HepG2 (cell line): ENCODE data around the gene OSBPL9. TPM values are rescaled to one million over a fixed set of nuclear protein-coding genes. Genes with fewer than 3 reads are reported as not detected.
A peak's percentile ranks its signal among the peaks of the same experiment; 100 is the strongest.

Source experiments
- ATAC-seq: fragments of 200-7000 bp; cut with Tn5 transposase; 3 replicates; pipeline ENCODE4 v1.9.1; 2020; ENCODE audit warnings: mild to moderate bottlenecking, moderate library complexity
- BruUV-seq: library from RNA; stranded (reverse); fragments of 400-500 nt; replicated peaks from 2 replicates; lab custom pipeline; 2021; lab: Mats Ljungman, UMichigan
- CTCF ChIA-PET: fragments of 300-600 bp; formaldehyde crosslinking; extraction: SDS; loops from one replicate; lab custom pipeline; 2021; ENCODE audit warnings: low total read pairs, inconsistent platforms, low intra/inter-chr PET ratio; lab: Yijun Ruan, JAX
- POLR2A ChIA-PET: fragments of 350-600 bp; sonication (Branson Sonifier 250); formaldehyde crosslinking; loops from one replicate; lab custom pipeline; 2020; ENCODE audit warnings: antibody characterized with exemption, inconsistent platforms; lab: Yijun Ruan, JAX
- DNase-seq: peaks from one replicate; pipeline ENCODE4 v3.0.0-alpha.2; 2015; ENCODE audit warnings: low spot score
- FAIRE-seq: peaks from 3 replicates; lab custom pipeline; 2011; peaks lifted over from hg19 to GRCh38; lab: Jason Lieb, UNC
- H2AFZ ChIP-seq: one replicate; pipeline ENCODE4 v1.6.1; 2011; ENCODE audit warnings: low read length, inconsistent platforms
- H3K27ac ChIP-seq: fragments of 300-600 bp; 3 replicates; pipeline ENCODE4 v1.8.0; 2011; ENCODE audit warnings: mixed run types, mild to moderate bottlenecking, mixed read lengths, low read length, inconsistent platforms; ENCODE audit not compliant: insufficient read depth; ENCODE audit errors: extremely low read length
- H3K27me3 ChIP-seq, 2 experiments: fragments of 200-600 bp in 1 of 2; 2 replicates in 1 of 2; 3 replicates in 1 of 2; pipeline versions ENCODE4 v1.6.0 to v1.8.0; 2011; ENCODE audit warnings: low read length in 2 of 2, mild to moderate bottlenecking in 2 of 2, moderate library complexity in 2 of 2, inconsistent platforms in 1 of 2; ENCODE audit not compliant: insufficient read depth in 2 of 2, control insufficient read depth in 1 of 2
- H3K36me3 ChIP-seq, 2 experiments: fragments of 200-600 bp in 1 of 2; replicated peaks in 1 of 2; 2 replicates in 1 of 2; 3 replicates in 1 of 2; pipeline versions ENCODE4 v1.5.1 to v1.8.0; 2011; ENCODE audit warnings: low read length in 2 of 2, inconsistent platforms in 1 of 2; ENCODE audit not compliant: insufficient read depth in 2 of 2, control insufficient read depth in 1 of 2
- H3K4me1 ChIP-seq: 2 replicates; pipeline ENCODE4 v1.5.1; 2012; ENCODE audit warnings: low read length, inconsistent platforms; ENCODE audit not compliant: insufficient read depth
- H3K4me2 ChIP-seq: 2 replicates; pipeline ENCODE4 v1.6.0; 2011; ENCODE audit warnings: low read depth, low read length, inconsistent platforms
- H3K4me3 ChIP-seq, 3 experiments: fragments of 200-600 bp in 1 of 3; sonication (generic), shearing (Covaris generic) in 1 of 3; replicated peaks in 1 of 3; 2 replicates each; pipeline ENCODE4 v1.5.1; 2011 to 2016; ENCODE audit warnings: low read length in 3 of 3, inconsistent platforms in 2 of 3, low read depth in 2 of 3, mild to moderate bottlenecking in 2 of 3, control low read depth in 1 of 3, mixed read lengths in 1 of 3; ENCODE audit not compliant: insufficient read depth in 1 of 3
- H3K79me2 ChIP-seq: one replicate; pipeline ENCODE4 v1.6.1; 2011; ENCODE audit warnings: low read length, inconsistent platforms; ENCODE audit not compliant: insufficient read depth
- H3K9ac ChIP-seq: 2 replicates; pipeline ENCODE4 v1.6.0; 2011; ENCODE audit warnings: mild to moderate bottlenecking, low read depth, low read length, inconsistent platforms; ENCODE audit not compliant: insufficient read depth
- H3K9me3 ChIP-seq: 2 replicates; pipeline ENCODE4 v1.5.1; 2012; ENCODE audit warnings: mild to moderate bottlenecking, low read length
- H4K20me1 ChIP-seq: 2 replicates; pipeline ENCODE4 v1.6.0; 2011; ENCODE audit warnings: inconsistent platforms, mild to moderate bottlenecking, low read length, moderate library complexity; ENCODE audit not compliant: insufficient read depth
- ARHGAP35 ChIP-seq: sonication (generic); formaldehyde crosslinking; IDR thresholded peaks from 2 replicates; pipeline ENCODE4 v1.9.0; 2022; ENCODE audit warnings: mild to moderate bottlenecking, inconsistent platforms, moderate library complexity, missing genetic modification reagents, borderline replicate concordance
- ETV6 ChIP-seq: sonication (generic); formaldehyde crosslinking; conservative IDR thresholded peaks from 2 replicates; pipeline ENCODE4 v1.4.0; 2020; ENCODE audit warnings: missing genetic modification reagents
- HDAC6 ChIP-seq: fragments of 200-600 bp; sonication (generic); IDR thresholded peaks from 2 replicates; pipeline ENCODE4 v1.7.0; 2017; ENCODE audit warnings: mild to moderate bottlenecking, antibody characterized with exemption, low read length, low read depth
- HNF4A ChIP-seq: sonication (generic); formaldehyde crosslinking; IDR thresholded peaks from 2 replicates; pipeline ENCODE4 v1.4.0; 2020; ENCODE audit warnings: missing genetic modification reagents
- HNRNPK ChIP-seq: fragments of 200-400 bp; formaldehyde crosslinking; IDR thresholded peaks from 2 replicates; pipeline ENCODE4 v1.6.1; 2018; ENCODE audit warnings: low read length, low read depth, moderate library complexity, mild to moderate bottlenecking; ENCODE audit not compliant: poor library complexity, severe bottlenecking
- ISX ChIP-seq: sonication (generic); formaldehyde crosslinking; conservative IDR thresholded peaks from 2 replicates; pipeline ENCODE4 v1.5.0; 2020; ENCODE audit warnings: missing genetic modification reagents
- KAT2B ChIP-seq: fragments of 150-350 bp; IDR thresholded peaks from 2 replicates; pipeline ENCODE4 v1.6.1; 2014; ENCODE audit warnings: low read depth, low read length, borderline replicate concordance
- KAT7 ChIP-seq: IDR thresholded peaks from 2 replicates; pipeline ENCODE4 v1.6.1; 2018; ENCODE audit warnings: borderline replicate concordance, missing compliant biosample characterization
- KMT2B ChIP-seq: IDR thresholded peaks from 2 replicates; pipeline ENCODE4 v1.6.1; 2016; ENCODE audit warnings: missing genetic modification reagents, missing compliant biosample characterization
- PHF21A ChIP-seq: sonication (generic); formaldehyde crosslinking; IDR thresholded peaks from 2 replicates; pipeline ENCODE4 v1.5.0; 2020; ENCODE audit warnings: mild to moderate bottlenecking, missing genetic modification reagents
- RAD51 ChIP-seq: fragments of 450-650 bp; IDR thresholded peaks from 2 replicates; pipeline ENCODE4 v1.6.1; 2016; ENCODE audit warnings: borderline replicate concordance
- RFXANK ChIP-seq: IDR thresholded peaks from 2 replicates; pipeline ENCODE4 v1.6.1; 2016
- ZMAT5 ChIP-seq: sonication (generic); formaldehyde crosslinking; IDR thresholded peaks from 2 replicates; pipeline ENCODE4 v1.5.0; 2020; ENCODE audit warnings: mild to moderate bottlenecking, low read depth, missing genetic modification reagents, borderline replicate concordance
- ZMYM4 ChIP-seq: sonication (generic); formaldehyde crosslinking; IDR thresholded peaks from 2 replicates; pipeline ENCODE4 v1.8.1; 2023; ENCODE audit warnings: mild to moderate bottlenecking, missing genetic modification reagents
- ZNF558 ChIP-seq: sonication (generic); formaldehyde crosslinking; IDR thresholded peaks from 2 replicates; pipeline ENCODE4 v1.9.0; 2022; ENCODE audit warnings: mild to moderate bottlenecking, missing genetic modification reagents, borderline replicate concordance
- ZSCAN30 ChIP-seq: sonication (generic); formaldehyde crosslinking; IDR thresholded peaks from 2 replicates; pipeline ENCODE4 v1.5.0; 2020; ENCODE audit warnings: mild to moderate bottlenecking, missing genetic modification reagents
- WGBS: methylation state at CpG from one replicate; pipeline ENCODE4 v1.1.6; 2017; ENCODE audit warnings: low lambda C conversion rate; 5-methylcytosine and 5-hydroxymethylcytosine counted together
- in situ Hi-C: cut with HindIII; loops from 2 replicates; pipeline ENCODE4 v1.10.0; 2017; ENCODE audit warnings: low pct_unique_long_range_greater_than_20kb; ENCODE audit not compliant: extremely low pct_ligation_motif_present
- intact Hi-C: fragments of 100-400 bp; cut with micrococcal nuclease; formaldehyde crosslinking; loops from one replicate; pipeline ENCODE4 v1.10.0; 2022; ENCODE audit not compliant: unreplicated experiment
- polyA plus RNA-seq, 8 experiments: library from polyadenylated mRNA; depleted of rRNA in 3 of 8; stranded (reverse) in 7 of 8; unstranded in 1 of 8; fragments of >200 nt; fragmentation: Illumina TruSeq in 4 of 8; extraction: Trizol in 4 of 8; gene quantifications; 2 replicates each; pipeline versions ENCODE4 v1.2.1 to v1.2.3, GENCODE V29; 2011 to 2016; ENCODE audit warnings: low read depth in 4 of 8, missing spikeins in 1 of 8, mixed read lengths in 1 of 8; ENCODE audit not compliant: insufficient read depth in 1 of 8
- total RNA-seq, 5 experiments: library from RNA; depleted of rRNA; stranded (reverse); fragments of >200 nt; fragmentation: Illumina TruSeq; extraction: Trizol; gene quantifications; 2 replicates each; pipeline ENCODE4 v1.2.3, GENCODE V29; 2016; ENCODE audit warnings: low read depth in 1 of 5
- TF ChIP-seq, protein P1 (sequence below): sonication (generic); formaldehyde crosslinking; IDR thresholded peaks from 2 replicates; pipeline ENCODE4 v1.5.0; 2020; ENCODE audit warnings: mild to moderate bottlenecking, missing genetic modification reagents, borderline replicate concordance
- TF ChIP-seq, protein P2 (sequence below): sonication (generic); formaldehyde crosslinking; IDR thresholded peaks from 2 replicates; pipeline ENCODE4 v1.4.0; 2020; ENCODE audit warnings: missing genetic modification reagents, borderline replicate concordance

Gene OSBPL9
- total and polyA plus RNA-seq, 2 of the 13 experiments (the other 11 are each of a cell fraction or from before 2014, with no cell fraction given): 83.6 to 142 TPM

DNA sequence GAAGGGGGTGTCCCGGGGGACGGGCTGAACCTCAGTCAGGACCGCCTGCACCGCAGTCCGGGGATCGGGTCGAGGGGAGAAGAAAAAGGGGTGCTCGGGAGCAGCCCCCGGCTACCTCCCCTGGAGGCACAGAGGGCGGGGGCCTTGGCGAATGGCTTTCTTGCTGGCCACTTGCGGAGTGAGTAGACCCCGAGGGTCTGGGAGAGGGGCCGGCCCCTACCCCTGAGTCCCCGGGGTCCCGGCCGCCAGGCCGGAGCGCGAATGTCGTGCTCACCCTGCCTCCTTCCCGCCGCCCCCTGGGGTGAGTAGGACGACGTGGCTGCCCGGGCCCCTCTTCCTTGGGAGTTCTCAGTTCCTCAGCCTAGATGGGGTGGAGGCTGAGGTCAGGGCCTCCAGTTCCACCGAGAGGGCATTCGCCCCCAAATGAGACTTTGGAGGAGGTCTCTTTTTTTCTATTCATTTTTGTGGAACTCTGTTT is 113.0 kb downstream of the OSBPL9 start:
- TSS peak; percentile 72 for BruUV-seq
- intact Hi-C loops: loop anchor here (1.0 to 10.0 kb wide), 2 partner anchors 40 to 105 kb away; no protein-coding TSS in a partner anchor
- in situ Hi-C loops: loop anchor here (5.0 kb wide), 1 partner anchor 38 kb away; no protein-coding TSS in a partner anchor
- ChIA-PET CTCF (no interaction called here), POLR2A (interaction anchor here (0.6 to 2.4 kb wide), 13 partner anchors 9 to 350 kb away, joined by 3 to 24 read pairs (median 5); no protein-coding TSS in a partner anchor)
- 4% methylated on average over 2 of the region's 28 CpGs for WGBS
- peaks cover 50% of the 10 kb centered on the region for H3K79me2 ChIP-seq
- H3K27me3 ChIP-seq: no peaks in the 10 kb centered on the region; a peak in 1 of 5 replicates
- peaks cover 24% of the 10 kb centered on the region for H4K20me1 ChIP-seq
- peak overlapping the region; percentile 91 for H3K9ac ChIP-seq
- peak overlapping the region; percentile 70 to 89 (median 87) for H3K4me3 ChIP-seq
- ATAC-seq (no peak; the same call in 2 of the 3 replicates), FAIRE-seq (no peak), DNase-seq (no peak)
- H2AFZ ChIP-seq: no peak overlapping the region
- H3K36me3 ChIP-seq: no peaks in the 10 kb centered on the region
- H3K4me2 ChIP-seq: peak overlapping the region; percentile 81
- peak overlapping the region; percentile 88 for H3K27ac ChIP-seq
- H3K9me3 ChIP-seq: no peaks in the 10 kb centered on the region
- H3K4me1 ChIP-seq: peaks cover 58% of the 10 kb centered on the region
- TF ChIP-seq RFXANK (CRISPR knock-in tag): 0 out of 2 replicates have a peak, but pooled peaks have one; percentile 10
- no peak for TF ChIP-seq ARHGAP35 (CRISPR knock-in tag)
- TF ChIP-seq PHF21A (CRISPR knock-in tag): no peak
- TF ChIP-seq RAD51: no peak
- TF ChIP-seq ZSCAN30 (CRISPR knock-in tag): no peak
- TF ChIP-seq HDAC6: no peak
- no peak for TF ChIP-seq ETV6 (CRISPR knock-in tag)
- peak; percentile 55; the same call in 1 of the 2 replicates for TF ChIP-seq KMT2B (CRISPR knock-in tag)
- TF ChIP-seq KAT2B: no peak
- 0 out of 2 replicates have a peak, but pooled peaks have one; percentile 20 for TF ChIP-seq KAT7 (CRISPR knock-in tag)
- TF ChIP-seq, protein P1, sequence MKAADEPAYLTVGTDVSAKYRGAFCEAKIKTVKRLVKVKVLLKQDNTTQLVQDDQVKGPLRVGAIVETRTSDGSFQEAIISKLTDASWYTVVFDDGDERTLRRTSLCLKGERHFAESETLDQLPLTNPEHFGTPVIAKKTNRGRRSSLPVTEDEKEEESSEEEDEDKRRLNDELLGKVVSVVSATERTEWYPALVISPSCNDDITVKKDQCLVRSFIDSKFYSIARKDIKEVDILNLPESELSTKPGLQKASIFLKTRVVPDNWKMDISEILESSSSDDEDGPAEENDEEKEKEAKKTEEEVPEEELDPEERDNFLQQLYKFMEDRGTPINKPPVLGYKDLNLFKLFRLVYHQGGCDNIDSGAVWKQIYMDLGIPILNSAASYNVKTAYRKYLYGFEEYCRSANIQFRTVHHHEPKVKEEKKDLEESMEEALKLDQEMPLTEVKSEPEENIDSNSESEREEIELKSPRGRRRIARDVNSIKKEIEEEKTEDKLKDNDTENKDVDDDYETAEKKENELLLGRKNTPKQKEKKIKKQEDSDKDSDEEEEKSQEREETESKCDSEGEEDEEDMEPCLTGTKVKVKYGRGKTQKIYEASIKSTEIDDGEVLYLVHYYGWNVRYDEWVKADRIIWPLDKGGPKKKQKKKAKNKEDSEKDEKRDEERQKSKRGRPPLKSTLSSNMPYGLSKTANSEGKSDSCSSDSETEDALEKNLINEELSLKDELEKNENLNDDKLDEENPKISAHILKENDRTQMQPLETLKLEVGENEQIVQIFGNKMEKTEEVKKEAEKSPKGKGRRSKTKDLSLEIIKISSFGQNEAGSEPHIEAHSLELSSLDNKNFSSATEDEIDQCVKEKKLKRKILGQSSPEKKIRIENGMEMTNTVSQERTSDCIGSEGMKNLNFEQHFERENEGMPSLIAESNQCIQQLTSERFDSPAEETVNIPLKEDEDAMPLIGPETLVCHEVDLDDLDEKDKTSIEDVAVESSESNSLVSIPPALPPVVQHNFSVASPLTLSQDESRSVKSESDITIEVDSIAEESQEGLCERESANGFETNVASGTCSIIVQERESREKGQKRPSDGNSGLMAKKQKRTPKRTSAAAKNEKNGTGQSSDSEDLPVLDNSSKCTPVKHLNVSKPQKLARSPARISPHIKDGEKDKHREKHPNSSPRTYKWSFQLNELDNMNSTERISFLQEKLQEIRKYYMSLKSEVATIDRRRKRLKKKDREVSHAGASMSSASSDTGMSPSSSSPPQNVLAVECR (CRISPR knock-in tag): peak; percentile 25; the same call in 1 of the 2 replicates
- TF ChIP-seq HNF4A (CRISPR knock-in tag): no peak
- peak; percentile 51 for TF ChIP-seq HNRNPK
- TF ChIP-seq ISX (CRISPR knock-in tag): no peak
- 0 out of 2 replicates have a peak, but pooled peaks have one; percentile 7 for TF ChIP-seq ZNF558 (CRISPR knock-in tag)
- TF ChIP-seq ZMYM4 (CRISPR knock-in tag): 0 out of 2 replicates have a peak, but pooled peaks have one; percentile 4
- TF ChIP-seq ZMAT5 (CRISPR knock-in tag): no peak
- TF ChIP-seq, protein P2, sequence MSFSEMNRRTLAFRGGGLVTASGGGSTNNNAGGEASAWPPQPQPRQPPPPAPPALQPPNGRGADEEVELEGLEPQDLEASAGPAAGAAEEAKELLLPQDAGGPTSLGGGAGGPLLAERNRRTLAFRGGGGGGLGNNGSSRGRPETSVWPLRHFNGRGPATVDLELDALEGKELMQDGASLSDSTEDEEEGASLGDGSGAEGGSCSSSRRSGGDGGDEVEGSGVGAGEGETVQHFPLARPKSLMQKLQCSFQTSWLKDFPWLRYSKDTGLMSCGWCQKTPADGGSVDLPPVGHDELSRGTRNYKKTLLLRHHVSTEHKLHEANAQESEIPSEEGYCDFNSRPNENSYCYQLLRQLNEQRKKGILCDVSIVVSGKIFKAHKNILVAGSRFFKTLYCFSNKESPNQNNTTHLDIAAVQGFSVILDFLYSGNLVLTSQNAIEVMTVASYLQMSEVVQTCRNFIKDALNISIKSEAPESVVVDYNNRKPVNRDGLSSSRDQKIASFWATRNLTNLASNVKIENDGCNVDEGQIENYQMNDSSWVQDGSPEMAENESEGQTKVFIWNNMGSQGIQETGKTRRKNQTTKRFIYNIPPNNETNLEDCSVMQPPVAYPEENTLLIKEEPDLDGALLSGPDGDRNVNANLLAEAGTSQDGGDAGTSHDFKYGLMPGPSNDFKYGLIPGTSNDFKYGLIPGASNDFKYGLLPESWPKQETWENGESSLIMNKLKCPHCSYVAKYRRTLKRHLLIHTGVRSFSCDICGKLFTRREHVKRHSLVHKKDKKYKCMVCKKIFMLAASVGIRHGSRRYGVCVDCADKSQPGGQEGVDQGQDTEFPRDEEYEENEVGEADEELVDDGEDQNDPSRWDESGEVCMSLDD (CRISPR knock-in tag): peak; percentile 74; the same call in 1 of the 2 replicates
